Measurements from ENCODE around the gene VASH2. TPM values are rescaled to one million over a fixed set of nuclear protein-coding genes. Genes with fewer than 3 reads are reported as not detected.

The VASH2 gene
- total and polyA plus RNA-seq, 2 experiments from 2014 or later = 129 to 381 TPM

- Mint-ChIP-seq H3K27ac (no peak overlapping the region), H3K9me3 (no peaks in the 10 kb centered on the region), H3K4me1 (peaks cover 54% of the 10 kb centered on the region), H3K4me3 (no peak overlapping the region), H3K27me3 (ENCODE audit: insufficient read depth, low read depth, poor library complexity) (peaks cover 23% of the 10 kb centered on the region), H3K36me3 (ENCODE audit: low read depth) (peaks cover 90% of the 10 kb centered on the region)
- ATAC-seq (no peak), DNase-seq (ENCODE audit: low spot score) (no peak)
- H3K27me3 ChIP-seq (ENCODE audit: insufficient read depth) = no peaks in the 10 kb centered on the region
- peak overlapping the region; percentile 36 for H3K27ac ChIP-seq (ENCODE audit: low read depth)
- peaks cover 3% of the 10 kb centered on the region; the same call in 1 of the 2 replicates for H3K9me2 ChIP-seq (ENCODE audit: insufficient read depth)
- H2AFZ ChIP-seq = no peak overlapping the region
- TF ChIP-seq JUNB (IDR thresholded peaks at IDR 0.05; ENCODE audit: unreplicated experiment) (no peak), POLR2AphosphoS5 (IDR thresholded peaks at IDR 0.05; ENCODE audit: low read depth) (peak; percentile 83), NANOG (IDR thresholded peaks at IDR 0.05; ENCODE audit: borderline replicate concordance) (no peak), STAT1 (IDR thresholded peaks at IDR 0.05; ENCODE audit: unreplicated experiment) (no peak), ZNF114 (CRISPR knock-in tag; IDR thresholded peaks at IDR 0.05) (no peak)
- TF ChIP-seq, protein P1, sequence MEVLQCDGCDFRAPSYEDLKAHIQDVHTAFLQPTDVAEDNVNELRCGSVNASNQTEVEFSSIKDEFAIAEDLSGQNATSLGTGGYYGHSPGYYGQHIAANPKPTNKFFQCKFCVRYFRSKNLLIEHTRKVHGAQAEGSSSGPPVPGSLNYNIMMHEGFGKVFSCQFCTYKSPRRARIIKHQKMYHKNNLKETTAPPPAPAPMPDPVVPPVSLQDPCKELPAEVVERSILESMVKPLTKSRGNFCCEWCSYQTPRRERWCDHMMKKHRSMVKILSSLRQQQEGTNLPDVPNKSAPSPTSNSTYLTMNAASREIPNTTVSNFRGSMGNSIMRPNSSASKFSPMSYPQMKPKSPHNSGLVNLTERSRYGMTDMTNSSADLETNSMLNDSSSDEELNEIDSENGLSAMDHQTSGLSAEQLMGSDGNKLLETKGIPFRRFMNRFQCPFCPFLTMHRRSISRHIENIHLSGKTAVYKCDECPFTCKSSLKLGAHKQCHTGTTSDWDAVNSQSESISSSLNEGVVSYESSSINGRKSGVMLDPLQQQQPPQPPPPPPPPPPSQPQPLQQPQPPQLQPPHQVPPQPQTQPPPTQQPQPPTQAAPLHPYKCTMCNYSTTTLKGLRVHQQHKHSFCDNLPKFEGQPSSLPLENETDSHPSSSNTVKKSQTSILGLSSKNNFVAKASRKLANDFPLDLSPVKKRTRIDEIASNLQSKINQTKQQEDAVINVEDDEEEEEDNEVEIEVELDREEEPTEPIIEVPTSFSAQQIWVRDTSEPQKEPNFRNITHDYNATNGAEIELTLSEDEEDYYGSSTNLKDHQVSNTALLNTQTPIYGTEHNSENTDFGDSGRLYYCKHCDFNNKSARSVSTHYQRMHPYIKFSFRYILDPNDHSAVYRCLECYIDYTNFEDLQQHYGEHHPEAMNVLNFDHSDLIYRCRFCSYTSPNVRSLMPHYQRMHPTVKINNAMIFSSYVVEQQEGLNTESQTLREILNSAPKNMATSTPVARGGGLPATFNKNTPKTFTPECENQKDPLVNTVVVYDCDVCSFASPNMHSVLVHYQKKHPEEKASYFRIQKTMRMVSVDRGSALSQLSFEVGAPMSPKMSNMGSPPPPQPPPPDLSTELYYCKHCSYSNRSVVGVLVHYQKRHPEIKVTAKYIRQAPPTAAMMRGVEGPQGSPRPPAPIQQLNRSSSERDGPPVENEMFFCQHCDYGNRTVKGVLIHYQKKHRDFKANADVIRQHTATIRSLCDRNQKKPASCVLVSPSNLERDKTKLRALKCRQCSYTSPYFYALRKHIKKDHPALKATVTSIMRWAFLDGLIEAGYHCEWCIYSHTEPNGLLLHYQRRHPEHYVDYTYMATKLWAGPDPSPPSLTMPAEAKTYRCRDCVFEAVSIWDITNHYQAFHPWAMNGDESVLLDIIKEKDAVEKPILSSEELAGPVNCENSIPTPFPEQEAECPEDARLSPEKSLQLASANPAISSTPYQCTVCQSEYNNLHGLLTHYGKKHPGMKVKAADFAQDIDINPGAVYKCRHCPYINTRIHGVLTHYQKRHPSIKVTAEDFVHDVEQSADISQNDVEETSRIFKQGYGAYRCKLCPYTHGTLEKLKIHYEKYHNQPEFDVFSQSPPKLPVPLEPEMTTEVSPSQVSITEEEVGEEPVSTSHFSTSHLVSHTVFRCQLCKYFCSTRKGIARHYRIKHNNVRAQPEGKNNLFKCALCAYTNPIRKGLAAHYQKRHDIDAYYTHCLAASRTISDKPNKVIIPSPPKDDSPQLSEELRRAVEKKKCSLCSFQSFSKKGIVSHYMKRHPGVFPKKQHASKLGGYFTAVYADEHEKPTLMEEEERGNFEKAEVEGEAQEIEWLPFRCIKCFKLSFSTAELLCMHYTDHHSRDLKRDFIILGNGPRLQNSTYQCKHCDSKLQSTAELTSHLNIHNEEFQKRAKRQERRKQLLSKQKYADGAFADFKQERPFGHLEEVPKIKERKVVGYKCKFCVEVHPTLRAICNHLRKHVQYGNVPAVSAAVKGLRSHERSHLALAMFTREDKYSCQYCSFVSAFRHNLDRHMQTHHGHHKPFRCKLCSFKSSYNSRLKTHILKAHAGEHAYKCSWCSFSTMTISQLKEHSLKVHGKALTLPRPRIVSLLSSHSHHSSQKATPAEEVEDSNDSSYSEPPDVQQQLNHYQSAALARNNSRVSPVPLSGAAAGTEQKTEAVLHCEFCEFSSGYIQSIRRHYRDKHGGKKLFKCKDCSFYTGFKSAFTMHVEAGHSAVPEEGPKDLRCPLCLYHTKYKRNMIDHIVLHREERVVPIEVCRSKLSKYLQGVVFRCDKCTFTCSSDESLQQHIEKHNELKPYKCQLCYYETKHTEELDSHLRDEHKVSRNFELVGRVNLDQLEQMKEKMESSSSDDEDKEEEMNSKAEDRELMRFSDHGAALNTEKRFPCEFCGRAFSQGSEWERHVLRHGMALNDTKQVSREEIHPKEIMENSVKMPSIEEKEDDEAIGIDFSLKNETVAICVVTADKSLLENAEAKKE (CRISPR knock-in tag; IDR thresholded peaks at IDR 0.05) = no peak
- TF ChIP-seq, protein P2, sequence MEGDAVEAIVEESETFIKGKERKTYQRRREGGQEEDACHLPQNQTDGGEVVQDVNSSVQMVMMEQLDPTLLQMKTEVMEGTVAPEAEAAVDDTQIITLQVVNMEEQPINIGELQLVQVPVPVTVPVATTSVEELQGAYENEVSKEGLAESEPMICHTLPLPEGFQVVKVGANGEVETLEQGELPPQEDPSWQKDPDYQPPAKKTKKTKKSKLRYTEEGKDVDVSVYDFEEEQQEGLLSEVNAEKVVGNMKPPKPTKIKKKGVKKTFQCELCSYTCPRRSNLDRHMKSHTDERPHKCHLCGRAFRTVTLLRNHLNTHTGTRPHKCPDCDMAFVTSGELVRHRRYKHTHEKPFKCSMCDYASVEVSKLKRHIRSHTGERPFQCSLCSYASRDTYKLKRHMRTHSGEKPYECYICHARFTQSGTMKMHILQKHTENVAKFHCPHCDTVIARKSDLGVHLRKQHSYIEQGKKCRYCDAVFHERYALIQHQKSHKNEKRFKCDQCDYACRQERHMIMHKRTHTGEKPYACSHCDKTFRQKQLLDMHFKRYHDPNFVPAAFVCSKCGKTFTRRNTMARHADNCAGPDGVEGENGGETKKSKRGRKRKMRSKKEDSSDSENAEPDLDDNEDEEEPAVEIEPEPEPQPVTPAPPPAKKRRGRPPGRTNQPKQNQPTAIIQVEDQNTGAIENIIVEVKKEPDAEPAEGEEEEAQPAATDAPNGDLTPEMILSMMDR (conservative IDR thresholded peaks at IDR 0.05; ENCODE audit: low read depth in 2 of 2) = no peak
- peaks cover 54% of the 10 kb centered on the region for H3K36me3 ChIP-seq (ENCODE audit: insufficient read depth)
- H3F3A ChIP-seq (replicated peaks; ENCODE audit: low read depth) = peaks cover 91% of the 10 kb centered on the region
- H3K79me2 ChIP-seq (replicated peaks; ENCODE audit: insufficient read depth) = no peaks in the 10 kb centered on the region
- peaks cover 45% of the 10 kb centered on the region for H3K4me1 ChIP-seq (ENCODE audit: insufficient read depth)
- H3K4me3 ChIP-seq = no peak overlapping the region
- peaks cover 28% of the 10 kb centered on the region for H4K20me1 ChIP-seq (replicated peaks; ENCODE audit: insufficient read depth)
- H3K4me2 ChIP-seq = no peak overlapping the region
Measured at GRCh38 chr1:212983482-212983881, 33.1 kb downstream of the VASH2 start.
